Epithelial cell of prostate (primary cell): ENCODE data around the gene ABLIM2.

Source experiments
- DNase-seq: peaks from one replicate; pipeline ENCODE4 v3.0.0-alpha.2; 2011; ENCODE audit warnings: low read depth, low spot score
- H3K27ac ChIP-seq: fragments of 450-650 bp; 2 replicates; pipeline ENCODE4 v1.5.1; 2017; ENCODE audit warnings: mild to moderate bottlenecking

The ABLIM2 gene

DNA sequence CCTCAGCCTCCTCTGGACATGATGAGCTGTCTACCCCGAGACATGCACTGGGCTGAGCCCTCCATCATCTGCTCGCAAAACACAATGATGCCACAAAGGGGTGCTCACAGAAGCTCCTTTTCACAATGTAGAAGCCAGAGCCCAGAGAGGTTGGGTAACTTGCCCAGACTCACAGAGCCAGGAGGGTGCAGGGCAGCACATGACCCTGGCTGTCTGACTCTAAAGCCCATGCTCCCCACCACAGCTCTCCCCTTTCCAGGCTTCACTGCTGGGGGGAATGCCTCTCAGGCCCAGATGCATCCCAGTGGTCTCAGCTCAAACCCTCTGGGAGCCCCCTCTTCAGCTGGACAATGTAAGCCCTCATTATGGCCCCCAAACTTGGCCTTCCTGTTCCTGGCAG, 120.5 kb downstream of the ABLIM2 start:
- H3K27ac ChIP-seq, result no peak overlapping the region

GRCh38 chr4:8037150-8037769, 121.4 kb downstream of the ABLIM2 start:
- DNase-seq, result no peak
- no peak overlapping the region for H3K27ac ChIP-seq

More for the DNA sequence above, 120.5 kb downstream of the ABLIM2 start:
- no peak for DNase-seq

GRCh38 chr4:8035371-8035780, 123.2 kb downstream of the ABLIM2 start:
- no peak overlapping the region for H3K27ac ChIP-seq
- no peak for DNase-seq

GRCh38 chr4:8033829-8034528, 124.6 kb downstream of the ABLIM2 start:
- DNase-seq, result no peak
- H3K27ac ChIP-seq, result no peak overlapping the region

DNA sequence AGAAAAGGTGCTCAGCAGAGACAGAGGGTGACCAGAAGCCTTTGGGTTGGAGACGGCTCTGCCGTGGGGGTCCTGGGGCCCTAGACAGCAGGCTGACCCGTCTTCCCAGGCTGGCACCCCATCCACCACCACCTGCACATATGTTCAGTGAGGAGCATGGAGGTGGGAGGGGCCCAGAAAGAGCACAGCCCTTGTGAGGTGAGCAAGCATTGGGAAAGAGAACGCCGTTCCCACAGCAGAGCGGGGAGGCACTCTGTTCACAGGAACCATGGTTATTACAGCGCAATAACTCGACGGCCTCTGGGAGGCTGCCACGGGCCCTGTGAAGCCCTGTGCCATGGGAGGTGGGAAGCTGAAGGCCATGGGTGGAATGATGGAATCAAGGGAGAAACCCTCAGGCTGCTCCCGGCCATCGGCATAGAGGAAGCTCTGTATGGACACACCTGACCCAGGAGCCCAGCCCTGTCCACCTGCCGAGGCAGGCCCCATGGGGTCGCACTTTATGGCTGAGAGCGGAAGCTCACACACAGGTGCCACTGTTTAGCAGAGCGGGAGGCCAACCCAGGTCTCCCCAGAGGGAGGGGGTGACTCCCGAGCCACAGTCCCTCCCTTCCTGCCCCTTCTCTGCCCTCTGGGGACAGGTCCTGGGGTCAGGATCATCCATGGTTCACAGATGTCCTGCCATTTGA, 125.4 kb downstream of the ABLIM2 start:
- no peak overlapping the region for H3K27ac ChIP-seq

DNA sequence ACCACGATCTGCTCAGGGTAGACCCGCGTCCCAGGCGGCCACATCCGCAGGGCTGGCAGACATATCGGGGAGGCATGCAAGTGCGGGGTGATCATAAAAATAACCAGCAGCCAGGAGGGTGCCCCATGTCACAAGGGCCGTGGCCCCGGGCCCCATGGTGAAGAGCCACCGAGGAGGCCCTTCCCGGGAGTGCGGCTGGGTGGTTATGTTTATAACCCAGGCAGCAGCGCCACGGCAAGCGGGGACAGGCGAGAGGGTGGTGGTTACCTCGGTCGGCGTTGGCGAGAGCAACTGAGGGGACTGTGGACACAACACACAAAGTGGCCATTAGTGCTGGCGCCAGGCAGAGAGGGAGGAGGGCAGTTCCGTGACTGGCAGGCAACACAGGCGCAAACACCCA, 126.2 kb downstream of the ABLIM2 start:
- no peak overlapping the region for H3K27ac ChIP-seq
- DNase-seq, result no peak

More for the DNA sequence above, 125.4 kb downstream of the ABLIM2 start:
- DNase-seq, result no peak

DNA sequence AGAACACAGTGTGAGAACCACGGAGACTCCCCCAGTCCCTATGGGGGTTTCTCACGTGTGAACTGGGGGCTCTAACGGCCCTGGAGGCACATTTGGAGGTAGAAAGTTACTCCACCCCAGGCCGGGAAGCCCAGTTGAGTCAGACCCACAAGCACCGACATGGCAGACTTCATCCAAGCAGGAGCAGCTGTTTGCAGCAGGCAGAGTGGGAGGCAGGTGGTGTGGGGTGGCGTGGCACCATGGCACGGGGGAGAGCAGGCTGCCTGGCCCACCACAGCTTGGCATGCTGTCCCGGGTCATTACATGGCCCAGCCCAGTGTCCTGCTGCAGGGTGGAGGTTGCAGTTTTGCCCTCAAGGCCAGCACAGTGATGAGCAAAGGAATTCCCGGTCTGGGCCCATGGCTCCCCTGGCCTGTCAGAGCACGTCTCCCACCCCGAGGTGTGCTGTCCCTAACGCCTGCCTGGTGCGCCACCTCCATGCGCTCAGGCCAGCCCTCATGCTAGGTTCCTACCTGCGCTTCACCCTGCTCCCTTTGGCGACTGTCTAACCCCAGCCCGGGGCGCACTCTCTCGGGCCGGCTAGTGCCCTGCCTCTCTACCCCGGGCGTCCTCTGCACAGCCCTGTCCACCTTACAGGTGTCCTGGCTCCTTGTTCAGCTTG, 128.4 kb downstream of the ABLIM2 start:
- H3K27ac ChIP-seq, result no peak overlapping the region
- DNase-seq, result no peak

- no peak overlapping the region for H3K27ac ChIP-seq
- no peak for DNase-seq
These were observed 128.9 kb downstream of the ABLIM2 start for GRCh38 chr4:8029689-8030088.

DNA sequence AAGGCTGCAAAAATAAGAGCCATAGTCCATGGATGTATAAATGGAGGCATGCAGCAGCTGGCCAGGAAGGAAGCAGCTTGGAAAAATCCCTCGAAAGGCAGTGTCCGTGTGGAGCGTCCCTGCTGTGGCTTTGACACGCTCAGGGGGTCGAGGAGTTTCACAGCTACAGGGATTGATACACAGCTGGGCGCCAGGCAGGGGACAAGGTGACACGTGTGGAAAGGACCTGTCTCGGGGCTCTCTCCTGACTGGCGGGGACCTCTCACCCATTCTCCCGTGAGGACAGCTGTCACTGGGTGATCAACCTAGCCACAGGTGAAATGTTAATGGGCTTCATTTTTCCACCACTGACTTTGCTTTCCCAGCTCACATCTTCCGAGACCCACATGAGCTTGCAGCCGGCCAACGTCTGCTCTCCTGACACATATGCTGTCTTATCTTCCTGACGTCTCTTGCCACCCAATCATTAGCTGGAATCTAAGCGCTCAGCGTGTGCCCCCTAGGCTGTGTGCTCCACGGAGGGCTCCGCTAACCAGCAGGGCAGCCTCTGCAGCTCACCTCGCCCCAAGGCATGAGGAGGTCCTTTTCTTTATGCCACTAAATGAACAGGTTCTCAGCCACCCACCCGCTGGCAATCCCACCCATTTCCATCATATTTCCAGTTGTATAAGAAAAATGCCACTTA, 129.6 kb downstream of the ABLIM2 start:
- DNase-seq, result no peak
- H3K27ac ChIP-seq, result no peak overlapping the region

DNA sequence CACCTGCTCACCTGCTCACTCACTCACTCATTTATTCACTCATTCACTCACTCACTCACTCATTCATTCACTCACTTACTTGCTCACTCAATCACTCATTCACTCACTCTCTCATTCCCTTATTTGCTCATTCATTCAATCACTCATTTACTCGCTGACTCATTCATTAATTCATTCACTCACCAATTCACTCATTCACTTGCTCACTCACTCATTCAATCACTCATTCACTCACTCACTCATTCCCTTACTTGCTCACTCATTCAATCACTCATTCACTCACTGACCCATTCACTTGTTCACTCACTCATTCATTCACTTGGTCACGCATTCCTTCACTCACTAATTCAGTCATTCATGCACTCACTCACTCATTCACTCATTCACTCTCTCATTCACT, 130.2 kb downstream of the ABLIM2 start:
- DNase-seq, result no peak
- no peak overlapping the region for H3K27ac ChIP-seq

- DNase-seq, result no peak
- H3K27ac ChIP-seq, result no peak overlapping the region
These were observed 132.2 kb downstream of the ABLIM2 start for GRCh38 chr4:8026453-8026852.

DNA sequence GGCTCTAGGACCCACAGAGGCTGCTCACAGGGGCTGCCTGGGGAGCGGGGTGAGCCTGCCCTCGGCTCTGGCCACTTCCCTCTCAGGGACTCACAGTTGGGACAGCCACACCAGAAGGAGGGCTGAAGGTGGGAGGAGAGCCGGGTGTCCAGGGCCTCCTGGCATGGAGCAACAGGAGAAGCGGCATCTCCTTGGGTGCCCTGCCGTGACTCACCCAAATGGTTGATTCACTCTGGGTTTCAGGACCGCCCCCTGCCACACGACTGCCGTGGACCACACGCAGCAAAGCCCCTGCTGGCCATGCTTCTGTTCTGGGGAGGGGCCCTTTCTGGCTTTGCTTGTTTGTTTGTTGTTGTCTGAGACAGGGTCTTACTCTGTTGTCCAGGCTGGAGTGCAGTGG, 132.9 kb downstream of the ABLIM2 start:
- H3K27ac ChIP-seq, result no peak overlapping the region
- DNase-seq, result no peak

GRCh38 chr4:8024073-8024786, 134.4 kb downstream of the ABLIM2 start:
- no peak overlapping the region for H3K27ac ChIP-seq
- no peak for DNase-seq

DNA sequence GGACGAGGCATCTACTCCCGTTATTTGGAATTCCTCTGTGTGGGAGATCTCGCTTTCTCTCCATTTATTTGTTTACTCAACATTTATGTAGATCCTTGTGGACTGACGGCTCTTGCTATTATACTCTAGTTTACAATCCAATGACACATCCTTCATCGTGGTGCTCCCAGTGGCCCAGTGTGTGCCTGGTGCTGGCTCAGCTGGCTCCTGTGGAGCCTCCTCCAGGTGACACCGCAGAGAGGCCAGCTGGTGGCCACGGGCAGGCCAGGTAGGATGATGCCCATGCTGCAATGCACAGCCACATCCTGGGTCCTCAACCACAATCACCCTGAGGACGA, 134.9 kb downstream of the ABLIM2 start:
- no peak overlapping the region for H3K27ac ChIP-seq
- DNase-seq, result no peak

DNA sequence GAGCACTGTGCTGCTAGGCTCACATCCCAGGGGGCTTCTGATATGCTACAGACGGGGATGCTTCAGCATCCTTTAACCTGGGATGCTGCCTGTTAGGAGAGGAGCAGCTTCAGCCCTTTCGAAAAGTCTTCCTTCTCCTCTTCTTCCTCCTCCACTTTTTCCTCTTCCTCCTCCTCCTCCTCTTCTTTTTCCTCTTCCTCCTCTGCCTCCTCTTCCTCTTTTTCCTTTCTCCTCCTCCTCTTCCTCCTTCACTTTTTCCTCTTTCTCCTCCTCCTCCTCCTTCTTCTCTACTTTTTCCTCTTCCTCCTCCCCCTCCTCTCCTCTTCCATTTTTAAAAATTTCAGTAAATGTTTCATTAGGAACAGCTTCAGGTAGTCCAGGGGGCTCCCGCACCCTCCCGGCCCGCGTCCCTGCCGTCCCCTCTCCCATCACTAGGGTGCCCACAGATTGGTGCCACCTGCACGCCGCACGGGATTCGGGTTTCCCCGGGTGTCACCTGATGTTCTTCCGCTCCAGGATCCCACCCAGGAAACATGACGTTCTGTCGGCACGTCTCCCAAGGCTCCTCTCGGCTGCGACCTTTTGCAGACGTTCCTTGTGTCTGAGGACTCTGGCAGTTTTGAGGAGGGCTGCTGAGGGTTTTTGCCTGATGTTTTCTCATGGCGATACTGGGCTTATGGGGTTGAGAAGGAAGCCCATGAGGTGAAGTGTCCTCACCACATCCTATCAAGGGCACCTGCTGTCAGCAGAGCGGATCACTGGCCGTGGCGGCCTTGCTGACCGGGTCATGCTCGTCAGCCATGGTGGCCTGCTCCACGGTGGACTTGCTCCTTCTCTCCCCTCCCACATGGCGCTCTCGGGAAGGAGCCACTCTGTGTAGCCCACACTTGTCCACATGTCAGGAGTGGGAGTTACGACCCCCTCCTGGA, 135.6 kb downstream of the ABLIM2 start:
- H3K27ac ChIP-seq, result no peak overlapping the region
- no peak for DNase-seq

GRCh38 chr4:8021796-8022195, 136.8 kb downstream of the ABLIM2 start:
- DNase-seq, result no peak
- no peak overlapping the region for H3K27ac ChIP-seq

DNA sequence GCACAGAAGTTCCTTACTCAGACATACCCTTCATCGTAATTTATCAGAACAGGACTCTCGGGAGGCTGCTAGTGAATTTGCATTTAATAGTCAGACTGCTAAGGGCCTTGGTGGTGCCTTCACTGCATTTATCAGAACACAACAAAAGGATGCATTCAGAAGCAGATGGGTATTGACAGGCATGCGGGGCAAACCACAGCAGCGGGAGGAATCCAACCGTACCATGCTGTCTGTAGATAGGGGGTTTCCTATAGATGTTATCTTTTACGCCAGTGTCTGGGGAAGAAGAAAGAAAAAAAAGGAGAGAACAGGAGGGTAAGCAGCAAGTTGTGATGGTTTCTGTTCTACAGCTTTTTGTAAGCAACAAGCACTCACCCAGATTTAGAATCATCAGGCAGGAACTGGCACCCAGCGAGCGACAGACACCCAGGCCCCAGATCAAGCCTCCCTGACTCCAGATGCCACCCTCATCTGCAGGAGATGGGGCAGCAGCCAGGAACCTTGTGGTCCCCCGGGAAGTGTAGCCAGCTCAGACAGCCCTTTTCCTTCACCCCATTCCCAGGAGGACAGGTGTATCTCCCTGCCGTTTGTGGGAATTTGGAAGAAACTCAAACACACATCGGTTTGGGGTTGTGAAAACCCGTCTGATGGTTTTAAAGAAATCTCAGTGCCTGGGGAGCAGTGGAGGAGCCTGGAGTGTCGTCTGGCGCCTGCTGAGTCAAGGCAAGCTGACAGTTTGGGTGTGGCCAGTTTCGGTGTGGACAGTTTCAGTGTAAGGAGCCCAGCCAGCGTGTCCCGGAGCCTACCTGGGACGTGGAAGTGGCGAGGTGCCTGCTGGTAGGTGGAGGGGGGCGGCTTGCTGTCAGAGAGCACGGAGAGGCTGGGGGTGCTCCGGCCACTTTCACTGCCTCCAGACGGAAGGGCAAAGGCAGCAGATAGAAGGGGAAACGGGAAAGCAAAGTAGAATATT, 138.9 kb downstream of the ABLIM2 start:
- peak; percentile 56 for DNase-seq
- H3K27ac ChIP-seq, result no peak overlapping the region

DNA sequence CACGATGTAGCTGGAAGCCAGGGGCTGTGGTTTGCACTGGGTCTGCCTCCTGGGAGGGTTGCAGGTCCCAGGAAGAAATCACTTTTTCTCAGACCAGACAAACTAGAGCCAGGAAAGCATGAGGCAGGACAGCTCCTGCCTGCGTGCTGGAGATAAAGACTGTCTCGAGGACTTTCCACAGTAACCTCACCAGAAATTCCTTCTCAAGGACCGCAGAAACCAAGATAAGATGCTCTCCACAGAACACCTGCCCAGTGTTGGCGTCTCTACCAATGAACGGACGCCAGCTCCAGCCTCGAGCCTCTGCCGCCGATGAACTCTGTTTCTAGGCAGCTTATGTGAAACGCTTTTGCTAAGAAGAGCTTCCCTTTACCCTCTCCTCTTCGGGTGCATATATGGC, 142.1 kb downstream of the ABLIM2 start:
- H3K27ac ChIP-seq, result no peak overlapping the region
- DNase-seq, result no peak
